Cardiac fibroblast (primary cell): Measurements from ENCODE around the gene PPP2R2B.

Source experiments
- DNase-seq, 2 donors: peaks; one replicate each; pipeline versions ENCODE4 v3.0.0 to v3.0.0-alpha.2; 2010; ENCODE audit warnings: low read depth in 2 of 2
- H3K4me3 ChIP-seq, 2 donors: replicated peaks in 1 of 2; 1 replicate in 1 of 2; 2 replicates in 1 of 2; pipeline ENCODE4 v1.5.1; 2011; ENCODE audit warnings: low read depth in 2 of 2, low read length in 2 of 2, mild to moderate bottlenecking in 2 of 2, moderate library complexity in 1 of 2
- CTCF ChIP-seq: IDR thresholded peaks from one replicate; pipeline ENCODE4 v1.5.1; 2011; ENCODE audit warnings: low read depth, mild to moderate bottlenecking, low read length, inconsistent platforms

PPP2R2B gene

GRCh38 chr5:146820987-146821386 is 57.6 kb downstream of the PPP2R2B start:
- H3K4me3 ChIP-seq: no peak overlapping the region
- no peak for DNase-seq
- TF ChIP-seq CTCF: no peak

- DNase-seq: no peak
- H3K4me3 ChIP-seq: no peak overlapping the region
- TF ChIP-seq CTCF: no peak
Observed at GRCh38 chr5:146818822-146819221, 59.7 kb downstream of the PPP2R2B start.

GRCh38 chr5:146817973-146818372 is 60.6 kb downstream of the PPP2R2B start:
- H3K4me3 ChIP-seq: no peak overlapping the region
- no peak for DNase-seq
- TF ChIP-seq CTCF: no peak

- H3K4me3 ChIP-seq: no peak overlapping the region
- TF ChIP-seq CTCF: no peak
- no peak for DNase-seq
Observed at GRCh38 chr5:146816775-146817387, 61.7 kb downstream of the PPP2R2B start.

GRCh38 chr5:146815411-146815810 is 63.1 kb downstream of the PPP2R2B start:
- TF ChIP-seq CTCF: no peak
- no peak overlapping the region for H3K4me3 ChIP-seq
- DNase-seq: no peak

- no peak for DNase-seq
- H3K4me3 ChIP-seq: no peak overlapping the region
- no peak for TF ChIP-seq CTCF
Observed at GRCh38 chr5:146813346-146814157, 65.0 kb downstream of the PPP2R2B start.
